HepG2 (cell line): ENCODE measurements around the gene SNX15.

Experiments used
- CEBPG ChIP-seq: IDR thresholded peaks from 2 replicates; pipeline ENCODE4 v1.6.1; 2016
- CREM ChIP-seq, 2 experiments: sonication (generic) in 1 of 2; formaldehyde crosslinking in 1 of 2; IDR thresholded peaks; 2 replicates each; pipeline versions ENCODE4 v1.4.0 to v1.6.1; 2016 to 2020; ENCODE audit warnings: antibody characterized with exemption in 1 of 2, mild to moderate bottlenecking in 1 of 2, missing genetic modification reagents in 1 of 2
- EZH2 ChIP-seq: conservative IDR thresholded peaks from 2 replicates; pipeline ENCODE4 v1.6.1; 2012; ENCODE audit warnings: mild to moderate bottlenecking, low read depth, low read length, moderate library complexity
- KLF13 ChIP-seq: sonication (generic); formaldehyde crosslinking; IDR thresholded peaks from 2 replicates; pipeline ENCODE4 v1.4.0; 2020; ENCODE audit warnings: mild to moderate bottlenecking, missing genetic modification reagents
- POLR2AphosphoS2 ChIP-seq: IDR thresholded peaks from 2 replicates; pipeline ENCODE4 v1.6.1; 2011; ENCODE audit warnings: low read depth, low read length, improper control_type of control experiment
- SMARCE1 ChIP-seq: fragments of 450-650 bp; IDR thresholded peaks from 2 replicates; pipeline ENCODE4 v1.6.1; 2017; ENCODE audit warnings: borderline replicate concordance
- TRIM24 ChIP-seq: sonication (generic); formaldehyde crosslinking; IDR thresholded peaks from 2 replicates; pipeline ENCODE4 v1.8.0; 2022; ENCODE audit warnings: mild to moderate bottlenecking, missing genetic modification reagents
- ZFP1 ChIP-seq: IDR thresholded peaks from 2 replicates; pipeline ENCODE4 v1.6.1; 2016
- ZNF501 ChIP-seq: sonication (generic); formaldehyde crosslinking; IDR thresholded peaks from 2 replicates; pipeline ENCODE4 v1.5.1; 2020; ENCODE audit warnings: mild to moderate bottlenecking, moderate library complexity, missing genetic modification reagents
- TF ChIP-seq, protein P1 (sequence below), 2 experiments: fragments of 450-650 bp in 1 of 2; sonication (generic) in 1 of 2; formaldehyde crosslinking in 1 of 2; IDR thresholded peaks; 2 replicates each; pipeline versions ENCODE4 v1.6.1 to v1.8.0; 2016 to 2022; ENCODE audit warnings: antibody characterized with exemption in 1 of 2, mild to moderate bottlenecking in 1 of 2, missing genetic modification reagents in 1 of 2
- TF ChIP-seq, protein P2 (sequence below), 2 experiments: IDR thresholded peaks; 2 replicates each; pipeline ENCODE4 v1.6.1; 2011 to 2012; ENCODE audit warnings: low read length in 2 of 2, borderline replicate concordance in 1 of 2, low read depth in 1 of 2, mild to moderate bottlenecking in 1 of 2, moderate library complexity in 1 of 2
- TF ChIP-seq, protein P3 (sequence below): sonication (generic); formaldehyde crosslinking; IDR thresholded peaks from 2 replicates; pipeline ENCODE4 v1.5.0; 2020; ENCODE audit warnings: mild to moderate bottlenecking, missing genetic modification reagents, moderate library complexity
- TF ChIP-seq, protein P4 (sequence below): fragments of 450-650 bp; IDR thresholded peaks from 2 replicates; pipeline ENCODE4 v1.6.1; 2016

DNA sequence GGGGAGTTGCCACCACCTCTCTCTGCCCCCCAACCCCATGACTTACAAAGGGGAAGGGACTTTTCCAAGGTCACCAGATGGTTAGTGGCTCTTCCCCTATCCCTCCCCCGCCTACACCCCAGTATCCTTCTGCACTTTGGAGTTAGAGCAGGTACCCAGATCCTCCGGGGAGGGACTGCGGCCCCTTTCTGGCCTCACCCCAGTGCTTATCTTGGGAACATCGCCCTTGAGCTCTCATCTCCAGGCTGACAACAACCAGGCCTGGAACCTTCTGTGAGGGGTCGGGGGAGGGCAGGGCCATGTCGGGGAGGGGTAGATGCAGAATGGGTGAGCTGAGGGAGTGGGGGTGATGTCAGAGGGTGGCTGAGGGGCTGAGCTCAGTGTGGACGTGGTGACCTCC is 38.6 kb downstream of the SNX15 start:
- TF ChIP-seq, protein P1, sequence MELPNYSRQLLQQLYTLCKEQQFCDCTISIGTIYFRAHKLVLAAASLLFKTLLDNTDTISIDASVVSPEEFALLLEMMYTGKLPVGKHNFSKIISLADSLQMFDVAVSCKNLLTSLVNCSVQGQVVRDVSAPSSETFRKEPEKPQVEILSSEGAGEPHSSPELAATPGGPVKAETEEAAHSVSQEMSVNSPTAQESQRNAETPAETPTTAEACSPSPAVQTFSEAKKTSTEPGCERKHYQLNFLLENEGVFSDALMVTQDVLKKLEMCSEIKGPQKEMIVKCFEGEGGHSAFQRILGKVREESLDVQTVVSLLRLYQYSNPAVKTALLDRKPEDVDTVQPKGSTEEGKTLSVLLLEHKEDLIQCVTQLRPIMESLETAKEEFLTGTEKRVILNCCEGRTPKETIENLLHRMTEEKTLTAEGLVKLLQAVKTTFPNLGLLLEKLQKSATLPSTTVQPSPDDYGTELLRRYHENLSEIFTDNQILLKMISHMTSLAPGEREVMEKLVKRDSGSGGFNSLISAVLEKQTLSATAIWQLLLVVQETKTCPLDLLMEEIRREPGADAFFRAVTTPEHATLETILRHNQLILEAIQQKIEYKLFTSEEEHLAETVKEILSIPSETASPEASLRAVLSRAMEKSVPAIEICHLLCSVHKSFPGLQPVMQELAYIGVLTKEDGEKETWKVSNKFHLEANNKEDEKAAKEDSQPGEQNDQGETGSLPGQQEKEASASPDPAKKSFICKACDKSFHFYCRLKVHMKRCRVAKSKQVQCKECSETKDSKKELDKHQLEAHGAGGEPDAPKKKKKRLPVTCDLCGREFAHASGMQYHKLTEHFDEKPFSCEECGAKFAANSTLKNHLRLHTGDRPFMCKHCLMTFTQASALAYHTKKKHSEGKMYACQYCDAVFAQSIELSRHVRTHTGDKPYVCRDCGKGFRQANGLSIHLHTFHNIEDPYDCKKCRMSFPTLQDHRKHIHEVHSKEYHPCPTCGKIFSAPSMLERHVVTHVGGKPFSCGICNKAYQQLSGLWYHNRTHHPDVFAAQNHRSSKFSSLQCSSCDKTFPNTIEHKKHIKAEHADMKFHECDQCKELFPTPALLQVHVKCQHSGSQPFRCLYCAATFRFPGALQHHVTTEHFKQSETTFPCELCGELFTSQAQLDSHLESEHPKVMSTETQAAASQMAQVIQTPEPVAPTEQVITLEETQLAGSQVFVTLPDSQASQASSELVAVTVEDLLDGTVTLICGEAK (IDR thresholded peaks at IDR 0.05) = no peak
- TF ChIP-seq, protein P1 (CRISPR knock-in tag; IDR thresholded peaks at IDR 0.05) = no peak
- TF ChIP-seq ZNF501 (CRISPR knock-in tag) (no peak), CEBPG (no peak), ZFP1 (CRISPR knock-in tag) (no peak), CREM (IDR thresholded peaks at IDR 0.05) (no peak), CREM (CRISPR knock-in tag; IDR thresholded peaks at IDR 0.05) (no peak), TRIM24 (CRISPR knock-in tag) (no peak), SMARCE1 (no peak), POLR2AphosphoS2 (no peak), EZH2 (no peak), KLF13 (CRISPR knock-in tag) (no peak)
- TF ChIP-seq, protein P2, sequence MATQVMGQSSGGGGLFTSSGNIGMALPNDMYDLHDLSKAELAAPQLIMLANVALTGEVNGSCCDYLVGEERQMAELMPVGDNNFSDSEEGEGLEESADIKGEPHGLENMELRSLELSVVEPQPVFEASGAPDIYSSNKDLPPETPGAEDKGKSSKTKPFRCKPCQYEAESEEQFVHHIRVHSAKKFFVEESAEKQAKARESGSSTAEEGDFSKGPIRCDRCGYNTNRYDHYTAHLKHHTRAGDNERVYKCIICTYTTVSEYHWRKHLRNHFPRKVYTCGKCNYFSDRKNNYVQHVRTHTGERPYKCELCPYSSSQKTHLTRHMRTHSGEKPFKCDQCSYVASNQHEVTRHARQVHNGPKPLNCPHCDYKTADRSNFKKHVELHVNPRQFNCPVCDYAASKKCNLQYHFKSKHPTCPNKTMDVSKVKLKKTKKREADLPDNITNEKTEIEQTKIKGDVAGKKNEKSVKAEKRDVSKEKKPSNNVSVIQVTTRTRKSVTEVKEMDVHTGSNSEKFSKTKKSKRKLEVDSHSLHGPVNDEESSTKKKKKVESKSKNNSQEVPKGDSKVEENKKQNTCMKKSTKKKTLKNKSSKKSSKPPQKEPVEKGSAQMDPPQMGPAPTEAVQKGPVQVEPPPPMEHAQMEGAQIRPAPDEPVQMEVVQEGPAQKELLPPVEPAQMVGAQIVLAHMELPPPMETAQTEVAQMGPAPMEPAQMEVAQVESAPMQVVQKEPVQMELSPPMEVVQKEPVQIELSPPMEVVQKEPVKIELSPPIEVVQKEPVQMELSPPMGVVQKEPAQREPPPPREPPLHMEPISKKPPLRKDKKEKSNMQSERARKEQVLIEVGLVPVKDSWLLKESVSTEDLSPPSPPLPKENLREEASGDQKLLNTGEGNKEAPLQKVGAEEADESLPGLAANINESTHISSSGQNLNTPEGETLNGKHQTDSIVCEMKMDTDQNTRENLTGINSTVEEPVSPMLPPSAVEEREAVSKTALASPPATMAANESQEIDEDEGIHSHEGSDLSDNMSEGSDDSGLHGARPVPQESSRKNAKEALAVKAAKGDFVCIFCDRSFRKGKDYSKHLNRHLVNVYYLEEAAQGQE (IDR thresholded peaks at IDR 0.05; ENCODE audit: borderline replicate concordance in 1 of 2, low read depth in 1 of 2, low read length in 2 of 2) = no peak
- TF ChIP-seq, protein P3, sequence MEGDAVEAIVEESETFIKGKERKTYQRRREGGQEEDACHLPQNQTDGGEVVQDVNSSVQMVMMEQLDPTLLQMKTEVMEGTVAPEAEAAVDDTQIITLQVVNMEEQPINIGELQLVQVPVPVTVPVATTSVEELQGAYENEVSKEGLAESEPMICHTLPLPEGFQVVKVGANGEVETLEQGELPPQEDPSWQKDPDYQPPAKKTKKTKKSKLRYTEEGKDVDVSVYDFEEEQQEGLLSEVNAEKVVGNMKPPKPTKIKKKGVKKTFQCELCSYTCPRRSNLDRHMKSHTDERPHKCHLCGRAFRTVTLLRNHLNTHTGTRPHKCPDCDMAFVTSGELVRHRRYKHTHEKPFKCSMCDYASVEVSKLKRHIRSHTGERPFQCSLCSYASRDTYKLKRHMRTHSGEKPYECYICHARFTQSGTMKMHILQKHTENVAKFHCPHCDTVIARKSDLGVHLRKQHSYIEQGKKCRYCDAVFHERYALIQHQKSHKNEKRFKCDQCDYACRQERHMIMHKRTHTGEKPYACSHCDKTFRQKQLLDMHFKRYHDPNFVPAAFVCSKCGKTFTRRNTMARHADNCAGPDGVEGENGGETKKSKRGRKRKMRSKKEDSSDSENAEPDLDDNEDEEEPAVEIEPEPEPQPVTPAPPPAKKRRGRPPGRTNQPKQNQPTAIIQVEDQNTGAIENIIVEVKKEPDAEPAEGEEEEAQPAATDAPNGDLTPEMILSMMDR = no peak
- TF ChIP-seq, protein P4, sequence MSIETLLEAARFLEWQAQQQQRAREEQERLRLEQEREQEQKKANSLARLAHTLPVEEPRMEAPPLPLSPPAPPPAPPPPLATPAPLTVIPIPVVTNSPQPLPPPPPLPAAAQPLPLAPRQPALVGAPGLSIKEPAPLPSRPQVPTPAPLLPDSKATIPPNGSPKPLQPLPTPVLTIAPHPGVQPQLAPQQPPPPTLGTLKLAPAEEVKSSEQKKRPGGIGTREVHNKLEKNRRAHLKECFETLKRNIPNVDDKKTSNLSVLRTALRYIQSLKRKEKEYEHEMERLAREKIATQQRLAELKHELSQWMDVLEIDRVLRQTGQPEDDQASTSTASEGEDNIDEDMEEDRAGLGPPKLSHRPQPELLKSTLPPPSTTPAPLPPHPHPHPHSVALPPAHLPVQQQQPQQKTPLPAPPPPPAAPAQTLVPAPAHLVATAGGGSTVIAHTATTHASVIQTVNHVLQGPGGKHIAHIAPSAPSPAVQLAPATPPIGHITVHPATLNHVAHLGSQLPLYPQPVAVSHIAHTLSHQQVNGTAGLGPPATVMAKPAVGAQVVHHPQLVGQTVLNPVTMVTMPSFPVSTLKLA = no peak
